Right lobe of liver (tissue), 6 donors: ENCODE results near the gene ZC2HC1B. TPM values are rescaled to one million over a fixed set of nuclear protein-coding genes. Genes with fewer than 3 reads are reported as not detected.
A peak's percentile ranks its signal among the peaks of the same experiment; 100 is the strongest.

Experiments used
- ATAC-seq, 4 donors: fragments of 200-7000 bp; cut with Tn5 transposase; one replicate each; pipeline ENCODE4 v1.9.1; 2020; ENCODE audit warnings: mild to moderate bottlenecking in 4 of 4, moderate library complexity in 4 of 4
- DNase-seq, 3 donors: peaks; one replicate each; pipeline ENCODE4 v3.0.0-alpha.2; 2020
- H3K27ac ChIP-seq, 3 donors: fragments of 200-600 bp; one replicate each; pipeline ENCODE4 v1.8.0; 2022
- H3K27me3 ChIP-seq, 2 donors: fragments of 200-600 bp; one replicate each; pipeline ENCODE4 v1.8.0; 2022
- H3K36me3 ChIP-seq, 4 donors: fragments of 200-600 bp; sonication (generic) in 1 of 4; one replicate each; pipeline versions ENCODE4 v1.5.1 to v1.8.0; 2017 to 2022; ENCODE audit warnings: control low read depth in 1 of 4
- H3K4me1 ChIP-seq, 4 donors: fragments of 200-600 bp; sonication (generic) in 1 of 4; one replicate each; pipeline versions ENCODE4 v1.5.1 to v1.8.0; 2017 to 2022; ENCODE audit warnings: control low read depth in 1 of 4
- H3K4me3 ChIP-seq, 3 donors: fragments of 200-600 bp; one replicate each; pipeline ENCODE4 v1.8.0; 2022
- H3K9me3 ChIP-seq, 4 donors: fragments of 200-600 bp; sonication (generic) in 1 of 4; one replicate each; pipeline versions ENCODE4 v1.5.1 to v1.8.0; 2017 to 2022; ENCODE audit warnings: control low read depth in 1 of 4
- CTCF ChIP-seq, 4 donors: fragments of 200-600 bp in 3 of 4; fragments of 450-650 bp in 1 of 4; IDR thresholded peaks; one replicate each; pipeline versions ENCODE4 v1.5.1 to v1.8.0; 2016 to 2022; ENCODE audit warnings: antibody characterized with exemption in 4 of 4, mild to moderate bottlenecking in 2 of 4
- POLR2A ChIP-seq: fragments of 450-650 bp; IDR thresholded peaks from one replicate; pipeline ENCODE4 v1.6.1; 2017; ENCODE audit warnings: antibody characterized with exemption, mild to moderate bottlenecking
- WGBS: methylation state at CpG from one replicate; pipeline ENCODE4 v1.1.6; 2018; ENCODE audit warnings: low coverage, low lambda C conversion rate; ENCODE audit not compliant: insufficient coverage; ENCODE audit errors: missing lambda C conversion rate; 5-methylcytosine and 5-hydroxymethylcytosine counted together
- intact Hi-C, 2 donors: fragments of 100-400 bp; cut with DNase I; formaldehyde crosslinking; loops; one replicate each; pipeline versions ENCODE4 v1.11.2 to v1.14.1; 2022
- total RNA-seq, 6 experiments: library from RNA; depleted of rRNA in 2 of 6; stranded (reverse); fragments of >200 nt in 2 of 6; fragmentation: NEBNext Ultra II Directional in 3 of 6; extraction: Animal tissue kit (Norgen Biotek cat#: 25700) in 3 of 6; gene quantifications; one replicate each; pipeline versions ENCODE4 v1.1.0 to v1.2.4, GENCODE V29; 2016 to 2023
- donor health status: DM: no; HTN: yes; CAD: no.
- donor health status: DM: no; HTN: no; CAD: no.
- donor health status: DM: no; HTN: no; CAD: no.
- donor health status: DM: no; HTN: yes; CAD: no.
- donor health status: DM: no; HTN: yes; CAD: no.

Gene ZC2HC1B
- total RNA-seq, 6 experiments from 2014 or later: not detected

DNA sequence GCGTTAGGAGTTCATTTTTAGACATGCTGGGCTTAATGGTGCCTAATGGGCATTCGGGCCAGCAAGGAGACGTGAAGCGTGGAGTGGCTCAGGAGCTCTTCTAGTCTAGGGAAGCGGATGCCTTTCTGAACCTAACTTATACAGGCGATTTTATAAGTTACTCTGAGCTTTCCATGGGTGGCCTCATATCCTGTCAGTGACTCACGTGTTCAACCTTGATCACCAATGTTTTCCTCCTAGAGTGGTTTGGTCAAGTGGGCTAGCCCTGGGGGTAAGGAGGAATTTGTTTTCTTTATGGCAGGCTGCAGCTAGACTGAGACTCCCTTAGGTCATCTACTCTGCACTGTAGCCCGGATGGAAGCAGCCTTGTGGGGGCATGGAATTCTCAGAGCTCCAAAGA is 91.7 kb downstream of the ZC2HC1B start:
- Histone ChIP-seq H3K36me3 (no peaks in the 10 kb centered on the region), H3K4me3 (no peak overlapping the region), H3K4me1 (no peaks in the 10 kb centered on the region), H3K9me3 (no peaks in the 10 kb centered on the region), H3K27ac (no peak overlapping the region), H3K27me3 (no peaks in the 10 kb centered on the region)
- DNase-seq (no peak), ATAC-seq (no peak)
- WGBS: 79% methylated on average over 5 of the region's 8 CpGs
- TF ChIP-seq CTCF (IDR thresholded peaks at IDR 0.05) (no peak), POLR2A (no peak)
- intact Hi-C loops: no loop called here

GRCh38 chr6:143957679-143958274 is 93.5 kb downstream of the ZC2HC1B start:
- intact Hi-C loops: no loop called here
- DNase-seq (no peak), ATAC-seq (no peak)
- WGBS: 51% methylated on average over 4 of the region's 4 CpGs
- Histone ChIP-seq H3K4me3 (no peak overlapping the region), H3K27me3 (no peaks in the 10 kb centered on the region), H3K27ac (no peak overlapping the region), H3K9me3 (no peaks in the 10 kb centered on the region), H3K4me1 (no peaks in the 10 kb centered on the region), H3K36me3 (no peaks in the 10 kb centered on the region)
- no peak for TF ChIP-seq CTCF (IDR thresholded peaks at IDR 0.05)
- no peak for TF ChIP-seq POLR2A

GRCh38 chr6:143958839-143959399 is 94.6 kb downstream of the ZC2HC1B start:
- DNase-seq: no peak

DNA sequence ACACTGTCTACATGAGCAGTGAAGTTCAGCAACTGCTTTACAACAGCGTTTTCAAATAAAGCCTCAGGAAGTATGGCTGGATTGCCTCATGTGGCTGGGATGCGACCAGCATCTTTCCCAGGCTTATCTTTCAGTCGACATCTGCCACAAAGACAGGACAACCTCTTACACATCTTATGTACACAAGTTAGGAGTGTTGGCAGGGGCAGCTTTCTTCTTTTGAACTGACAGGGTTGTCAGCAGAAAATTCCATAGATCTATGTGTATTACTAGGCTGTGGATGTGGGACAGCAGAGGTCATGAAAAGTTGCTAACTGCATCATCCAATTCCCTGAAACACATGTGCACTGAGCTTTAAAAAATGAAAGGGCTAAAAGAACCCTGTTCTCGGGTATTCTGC is 95.7 kb downstream of the ZC2HC1B start:
- TF ChIP-seq POLR2A (no peak), CTCF (IDR thresholded peaks at IDR 0.05) (no peak)
- H3K9me3 ChIP-seq: no peaks in the 10 kb centered on the region
- DNase-seq (no peak), ATAC-seq (no peak)
- H3K27ac ChIP-seq: no peak overlapping the region
- no peaks in the 10 kb centered on the region for H3K27me3 ChIP-seq
- WGBS: 20% methylated on average over 4 of the region's 4 CpGs
- no peaks in the 10 kb centered on the region for H3K36me3 ChIP-seq
- no peaks in the 10 kb centered on the region for H3K4me1 ChIP-seq
- H3K4me3 ChIP-seq: no peak overlapping the region
- intact Hi-C loops: no loop called here

More at GRCh38 chr6:143958839-143959399, 94.6 kb downstream of the ZC2HC1B start:
- WGBS: 51% methylated on average over 9 of the region's 11 CpGs
- H3K27ac ChIP-seq: no peak overlapping the region
- intact Hi-C loops: no loop called here
- no peak overlapping the region for H3K4me3 ChIP-seq
- TF ChIP-seq CTCF (IDR thresholded peaks at IDR 0.05) (no peak), POLR2A (no peak)
- no peaks in the 10 kb centered on the region for H3K36me3 ChIP-seq
- no peaks in the 10 kb centered on the region for H3K4me1 ChIP-seq
- peak in 1 of 4 donors; percentile 12 for ATAC-seq
- no peaks in the 10 kb centered on the region for H3K9me3 ChIP-seq
- H3K27me3 ChIP-seq: no peaks in the 10 kb centered on the region
